GM19025 (cell line): ENCODE results near the gene SOX9.

Experiments
- ATAC-seq: cut with Tn5 transposase; IDR thresholded peaks from one replicate; pipeline ENCODE4 v1.9.1; 2021; ENCODE audit warnings: mild to moderate bottlenecking, low read depth, moderate library complexity; ENCODE audit not compliant: unreplicated experiment

SOX9 gene

GRCh38 chr17:72120642-72121163, at the start of gene SOX9:
SOX9 (plus strand) TSS chr17:72121020; CDS start chr17:72121392, 372 bp downstream.
- peak; percentile 79 for ATAC-seq

- no peak for ATAC-seq
Measured at GRCh38 chr17:72071330-72071729, 49.5 kb upstream of the SOX9 start.

GRCh38 chr17:72075995-72076677, 44.7 kb upstream of the SOX9 start:
- ATAC-seq = no peak

- ATAC-seq = no peak
Measured at GRCh38 chr17:72076678-72077030, 44.2 kb upstream of the SOX9 start.

GRCh38 chr17:72077326-72077960, 43.4 kb upstream of the SOX9 start:
- no peak for ATAC-seq

- no peak for ATAC-seq
Measured at GRCh38 chr17:72079700-72080099, 41.1 kb upstream of the SOX9 start.

- no peak for ATAC-seq
Measured at GRCh38 chr17:72087876-72088275, 32.9 kb upstream of the SOX9 start.

- no peak for ATAC-seq
Measured at GRCh38 chr17:72089453-72089987, 31.3 kb upstream of the SOX9 start.

GRCh38 chr17:72090108-72090507, 30.7 kb upstream of the SOX9 start:
- no peak for ATAC-seq

- ATAC-seq = no peak
Measured at GRCh38 chr17:72092710-72093322, 28.0 kb upstream of the SOX9 start.

- ATAC-seq = no peak
Measured at GRCh38 chr17:72093707-72094106, 27.1 kb upstream of the SOX9 start.

GRCh38 chr17:72095316-72095715, 25.5 kb upstream of the SOX9 start:
- no peak for ATAC-seq

- no peak for ATAC-seq
Measured at GRCh38 chr17:72097144-72097543, 23.7 kb upstream of the SOX9 start.

GRCh38 chr17:72099919-72100318, 20.9 kb upstream of the SOX9 start:
- ATAC-seq = no peak

GRCh38 chr17:72100470-72100869, 20.4 kb upstream of the SOX9 start:
- ATAC-seq = no peak

GRCh38 chr17:72101526-72101925, 19.3 kb upstream of the SOX9 start:
- ATAC-seq = no peak

GRCh38 chr17:72102366-72102765, 18.5 kb upstream of the SOX9 start:
- no peak for ATAC-seq

GRCh38 chr17:72104164-72104862, 16.5 kb upstream of the SOX9 start:
- no peak for ATAC-seq

GRCh38 chr17:72104863-72105234, 16.0 kb upstream of the SOX9 start:
- ATAC-seq = no peak

GRCh38 chr17:72107100-72107499, 13.7 kb upstream of the SOX9 start:
- no peak for ATAC-seq
